ENCODE measurements around the gene SLC7A8.

DNA sequence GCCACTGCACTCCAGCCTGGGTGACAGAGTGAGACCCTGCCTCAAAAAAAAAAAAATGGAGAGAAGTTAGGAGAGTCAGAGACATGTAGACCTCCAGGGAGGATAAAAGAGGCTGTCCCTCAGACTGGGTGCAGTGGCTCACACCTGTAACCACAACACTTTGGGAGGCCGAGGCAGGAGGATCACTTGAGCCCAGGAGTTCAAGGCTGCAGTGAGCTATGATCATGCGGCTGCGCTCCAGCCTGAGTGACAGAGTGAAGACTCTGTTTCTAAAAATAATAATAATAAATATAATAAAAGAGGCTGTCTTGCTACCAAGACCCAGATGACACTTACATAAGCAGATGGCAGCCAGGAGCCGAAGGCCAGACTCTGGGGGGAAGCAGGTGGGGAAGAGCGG lies 18.5 kb downstream of the SLC7A8 start:
- TF ChIP-seq, protein P1, sequence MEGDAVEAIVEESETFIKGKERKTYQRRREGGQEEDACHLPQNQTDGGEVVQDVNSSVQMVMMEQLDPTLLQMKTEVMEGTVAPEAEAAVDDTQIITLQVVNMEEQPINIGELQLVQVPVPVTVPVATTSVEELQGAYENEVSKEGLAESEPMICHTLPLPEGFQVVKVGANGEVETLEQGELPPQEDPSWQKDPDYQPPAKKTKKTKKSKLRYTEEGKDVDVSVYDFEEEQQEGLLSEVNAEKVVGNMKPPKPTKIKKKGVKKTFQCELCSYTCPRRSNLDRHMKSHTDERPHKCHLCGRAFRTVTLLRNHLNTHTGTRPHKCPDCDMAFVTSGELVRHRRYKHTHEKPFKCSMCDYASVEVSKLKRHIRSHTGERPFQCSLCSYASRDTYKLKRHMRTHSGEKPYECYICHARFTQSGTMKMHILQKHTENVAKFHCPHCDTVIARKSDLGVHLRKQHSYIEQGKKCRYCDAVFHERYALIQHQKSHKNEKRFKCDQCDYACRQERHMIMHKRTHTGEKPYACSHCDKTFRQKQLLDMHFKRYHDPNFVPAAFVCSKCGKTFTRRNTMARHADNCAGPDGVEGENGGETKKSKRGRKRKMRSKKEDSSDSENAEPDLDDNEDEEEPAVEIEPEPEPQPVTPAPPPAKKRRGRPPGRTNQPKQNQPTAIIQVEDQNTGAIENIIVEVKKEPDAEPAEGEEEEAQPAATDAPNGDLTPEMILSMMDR (IDR thresholded peaks at IDR 0.05) = no peak
- no peak for TF ChIP-seq EZH2 (IDR thresholded peaks at IDR 0.05; ENCODE audit: borderline replicate concordance, insufficient read depth, low read depth, low read length, poor library complexity, severe bottlenecking)

Measured in B cell (primary cell).